ENCODE data around the gene STEAP1B.

Gene STEAP1B

GRCh38 chr7:22430457-22430856 lies 69.5 kb downstream of the STEAP1B start:
- DNase-seq (ENCODE audit: low read depth), result peak; percentile 61

DNA sequence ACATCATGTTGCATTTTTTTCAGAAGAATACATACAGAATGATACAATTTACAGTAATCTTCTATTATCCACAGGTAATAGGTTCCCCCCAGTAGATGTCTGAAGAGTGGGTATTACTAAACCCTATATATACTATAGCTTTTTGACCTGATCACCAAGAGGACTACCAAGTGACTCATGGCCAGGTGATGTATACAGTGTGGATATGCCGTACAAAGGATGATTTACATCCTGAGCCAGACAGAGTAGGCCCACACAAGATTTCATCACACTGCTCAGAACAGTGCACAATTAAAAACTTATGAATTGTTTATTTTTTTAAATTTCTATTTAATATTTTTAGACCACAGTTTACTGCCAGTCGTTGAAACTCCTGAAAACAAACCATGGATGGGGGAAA lies 70.6 kb downstream of the STEAP1B start:
- no peak for DNase-seq (ENCODE audit: low read depth)

DNA sequence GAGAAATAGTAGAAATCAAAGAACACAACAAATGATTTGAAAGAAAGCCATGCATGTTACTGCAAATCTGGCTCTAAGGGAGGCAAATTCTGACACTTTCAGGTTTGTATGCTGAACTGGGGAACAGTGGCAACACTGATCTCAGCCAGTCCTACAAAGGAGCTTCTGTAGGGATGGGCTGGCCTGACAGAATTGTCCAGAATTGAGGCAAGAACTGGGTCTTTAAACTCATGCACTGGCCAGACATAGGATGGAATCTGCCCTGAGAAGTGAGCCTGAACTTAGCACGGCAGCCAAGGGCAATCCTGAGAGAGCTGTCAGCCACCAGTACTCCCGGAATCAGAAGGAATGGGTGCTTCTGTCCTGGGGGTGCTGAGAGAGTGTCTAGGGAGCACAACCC lies 72.1 kb downstream of the STEAP1B start:
- no peak for DNase-seq (ENCODE audit: low read depth)

DNA sequence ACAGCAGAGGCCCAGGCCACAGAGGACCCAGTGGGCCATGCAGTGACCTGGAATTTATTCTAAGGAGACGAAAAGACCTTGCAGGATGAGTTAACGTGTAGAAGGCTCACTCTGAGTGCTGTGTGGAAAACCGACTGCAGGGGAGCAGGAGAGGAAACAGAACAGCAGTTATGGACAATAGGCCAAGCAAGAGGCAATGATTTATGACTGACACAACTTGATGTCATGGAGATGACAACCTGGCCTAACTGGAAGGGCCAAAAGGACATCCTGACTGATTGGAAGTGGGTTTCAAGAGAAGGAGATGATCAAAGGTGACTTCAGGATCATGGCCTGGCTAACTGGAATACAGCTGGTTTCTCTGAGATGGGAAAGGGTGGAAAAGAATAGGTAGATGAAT lies 72.9 kb downstream of the STEAP1B start:
- DNase-seq (ENCODE audit: low read depth), result no peak

DNA sequence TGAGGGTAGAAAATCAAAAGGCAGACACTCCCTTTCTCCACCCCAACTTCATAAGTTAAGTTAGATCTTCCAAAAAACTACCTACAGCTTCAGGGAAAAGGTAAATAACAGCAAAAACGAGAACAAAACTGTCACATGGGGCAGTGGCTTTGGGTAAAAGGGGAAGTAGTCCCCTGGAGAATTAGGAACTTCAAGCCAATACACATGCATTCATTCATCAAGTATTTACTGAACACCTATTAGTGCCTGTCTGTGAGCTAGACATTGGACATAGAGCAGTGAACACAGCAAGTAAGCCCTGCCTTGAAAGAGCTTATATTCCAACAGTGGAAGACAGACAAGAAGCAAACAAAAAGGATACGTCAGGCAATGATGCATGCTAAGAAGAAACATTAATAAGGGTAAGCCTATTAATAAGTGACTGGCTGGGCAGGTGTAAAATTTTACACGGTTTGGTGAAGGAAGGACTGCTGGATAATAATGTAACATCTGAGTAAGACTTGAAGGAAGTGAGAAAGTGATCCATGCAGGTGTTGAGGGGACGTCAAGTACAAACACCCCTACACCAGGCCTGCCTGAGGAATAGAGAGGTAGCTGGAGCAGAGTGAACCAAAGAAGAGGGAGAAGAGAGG lies 73.4 kb downstream of the STEAP1B start:
- DNase-seq (ENCODE audit: low read depth), result no peak

DNA sequence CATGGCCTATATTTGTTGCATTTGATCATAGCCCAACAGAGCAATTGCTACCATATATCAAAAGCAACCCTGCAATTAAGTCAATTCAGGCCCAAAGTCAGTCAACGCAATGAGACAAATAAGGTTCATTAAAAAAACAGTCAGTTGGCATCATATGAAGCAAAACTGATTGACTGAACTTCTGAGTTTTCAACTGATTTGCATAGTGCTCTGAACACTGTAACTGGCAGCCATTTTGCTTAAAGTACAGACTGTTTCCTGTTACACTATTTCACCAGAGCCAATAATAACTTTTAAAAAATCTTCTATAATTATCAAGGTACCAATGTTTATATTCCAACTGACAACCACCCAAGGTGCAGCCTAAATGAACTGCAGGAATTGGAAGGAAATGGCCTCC lies 74.6 kb downstream of the STEAP1B start:
- DNase-seq (ENCODE audit: low read depth), result no peak

DNA sequence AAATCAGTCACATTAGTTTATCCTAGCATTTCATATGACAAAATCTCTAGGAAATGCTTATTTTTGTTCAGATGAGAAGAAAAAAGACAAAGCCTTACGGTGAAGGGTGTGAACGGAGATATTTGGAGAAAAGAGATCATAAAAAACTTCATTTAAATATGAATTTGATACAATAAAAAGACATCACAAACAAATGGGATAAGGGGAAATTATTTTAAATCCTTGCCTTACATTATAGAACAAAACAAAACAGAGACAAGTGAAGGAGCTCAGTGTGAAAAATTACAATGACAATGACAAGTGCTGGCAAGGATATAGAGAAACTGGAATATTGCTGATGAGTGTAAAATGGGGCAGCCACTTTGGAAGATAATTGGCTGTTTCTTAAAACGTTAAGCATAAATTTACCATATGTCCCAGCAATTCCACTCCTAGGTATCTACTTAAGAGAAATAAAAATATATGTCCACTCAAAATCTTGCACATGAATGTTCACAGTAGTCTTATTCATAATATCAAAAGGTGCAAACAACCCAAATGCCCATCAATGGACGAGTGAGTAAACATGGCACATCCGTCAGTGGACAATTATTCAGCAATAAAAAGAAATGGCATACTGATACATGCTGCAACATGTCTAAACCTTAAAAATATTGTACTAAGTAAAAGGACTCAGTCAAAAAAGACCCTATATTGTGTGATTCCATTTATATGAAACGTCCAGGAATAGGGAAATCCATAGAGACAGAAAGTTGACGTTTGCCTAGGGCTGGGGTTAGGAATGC lies 77.0 kb downstream of the STEAP1B start:
- DNase-seq (ENCODE audit: low read depth), result no peak

DNA sequence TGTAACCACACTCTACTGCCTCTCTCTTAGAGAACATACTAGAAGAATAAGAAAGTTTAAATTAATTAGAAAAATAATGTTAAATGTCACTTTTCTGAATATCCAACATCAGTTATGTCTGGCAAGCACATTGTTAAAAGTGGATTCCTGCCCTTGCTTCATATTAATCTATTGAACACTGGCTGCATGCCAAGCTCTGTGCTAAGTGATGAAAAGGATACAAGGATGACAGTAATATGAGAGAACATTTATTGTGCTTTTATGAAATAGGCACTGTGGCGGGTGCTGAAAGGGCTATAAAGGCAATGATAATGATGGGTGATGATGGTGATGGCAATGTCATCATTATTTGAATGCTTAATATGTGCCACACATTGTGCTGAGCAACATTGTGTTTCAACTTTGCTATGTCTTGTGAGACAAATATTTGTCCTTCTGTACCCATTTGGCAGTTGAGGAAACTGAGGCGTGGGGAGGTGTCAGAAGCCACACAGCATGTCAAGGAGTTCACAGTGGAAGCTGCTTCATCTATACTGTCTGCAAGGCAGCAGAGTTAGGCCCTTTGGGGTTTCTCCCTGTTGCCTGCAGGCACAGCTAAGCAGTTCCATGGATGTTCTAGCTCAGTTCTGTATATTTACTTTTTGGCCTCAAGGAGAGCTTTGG lies 78.9 kb downstream of the STEAP1B start:
- DNase-seq (ENCODE audit: low read depth), result no peak

- DNase-seq (ENCODE audit: low read depth), result no peak
Measured at GRCh38 chr7:22420008-22420407, 80.0 kb downstream of the STEAP1B start.

DNA sequence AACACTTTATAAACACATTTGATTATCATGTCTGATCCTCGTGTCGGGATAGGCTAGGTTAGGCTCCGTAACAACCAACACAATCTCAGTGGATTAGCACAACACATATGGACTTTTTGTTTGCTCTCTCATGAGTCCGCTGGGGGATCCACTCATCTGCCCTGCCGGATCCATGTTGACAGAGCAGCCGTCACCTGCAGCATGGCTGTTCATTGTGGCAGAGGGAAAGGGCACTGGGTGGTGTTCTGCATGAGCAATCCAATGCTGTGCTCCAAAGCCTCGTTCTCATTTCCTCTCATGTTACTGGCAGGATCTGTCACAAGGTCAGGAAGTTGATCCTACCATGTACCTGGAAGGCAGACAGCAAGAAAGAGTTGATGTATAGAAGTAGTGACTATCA lies 80.5 kb downstream of the STEAP1B start:
- no peak for DNase-seq (ENCODE audit: low read depth)

GRCh38 chr7:22418251-22419046 lies 81.5 kb downstream of the STEAP1B start:
- no peak for DNase-seq (ENCODE audit: low read depth)

GRCh38 chr7:22417841-22418240 lies 82.1 kb downstream of the STEAP1B start:
- DNase-seq (ENCODE audit: low read depth), result no peak

DNA sequence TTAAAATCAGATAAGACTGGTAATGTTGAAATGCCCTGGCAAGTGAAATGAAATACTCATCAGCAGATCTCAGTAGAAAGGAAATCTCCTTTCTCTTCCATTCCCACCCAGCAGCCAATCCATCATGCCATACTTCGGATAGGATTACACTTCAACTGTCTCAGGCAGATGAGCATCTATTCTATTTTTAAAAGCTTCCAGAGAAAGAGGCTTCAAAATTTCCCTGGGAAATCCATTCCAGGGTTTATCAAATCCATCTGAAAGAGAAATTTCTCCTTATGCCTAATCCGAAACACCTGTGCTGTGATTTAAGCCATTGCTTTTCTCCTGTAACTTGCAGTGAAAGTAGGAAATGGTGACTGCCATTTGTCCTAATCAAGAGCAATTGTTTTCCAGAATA lies 82.6 kb downstream of the STEAP1B start:
- no peak for DNase-seq (ENCODE audit: low read depth)

GRCh38 chr7:22414424-22414823 lies 85.6 kb downstream of the STEAP1B start:
- DNase-seq (ENCODE audit: low read depth), result no peak

GRCh38 chr7:22413211-22413610 lies 86.8 kb downstream of the STEAP1B start:
- DNase-seq (ENCODE audit: low read depth), result no peak

DNA sequence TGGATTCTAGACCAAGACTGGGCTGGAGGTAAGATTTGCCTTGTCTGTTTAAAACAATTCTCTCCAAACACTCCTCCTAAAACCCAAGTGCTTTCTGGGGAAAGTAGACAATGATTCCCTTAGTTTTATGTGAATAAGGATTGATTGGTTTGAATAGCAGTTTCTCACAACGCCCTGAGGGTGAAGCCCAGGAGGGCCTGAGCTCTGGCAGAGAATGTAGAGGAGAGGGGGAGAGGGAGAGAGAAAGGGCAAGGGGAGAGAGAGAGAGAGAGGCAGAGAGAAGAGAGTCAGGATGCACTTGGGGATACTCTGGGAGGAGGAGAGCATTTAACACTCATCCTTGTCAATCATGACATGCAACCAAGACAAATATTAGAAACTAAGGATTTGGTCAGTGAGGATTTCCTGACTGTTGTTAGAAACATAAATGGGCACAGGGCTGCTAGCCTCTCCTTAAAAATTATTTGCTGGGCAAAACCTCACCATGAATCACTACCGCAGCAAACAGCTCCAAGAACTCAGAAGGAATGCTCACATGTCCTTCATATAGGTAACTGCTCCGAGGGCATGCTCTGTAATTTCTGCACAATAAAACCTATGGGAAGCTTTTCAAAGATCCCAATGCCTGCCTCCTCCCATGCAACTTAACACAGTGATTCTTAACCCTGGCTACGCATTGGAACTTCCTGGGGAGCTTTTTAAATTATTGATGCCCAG lies 87.9 kb downstream of the STEAP1B start:
- no peak for DNase-seq (ENCODE audit: low read depth)

DNA sequence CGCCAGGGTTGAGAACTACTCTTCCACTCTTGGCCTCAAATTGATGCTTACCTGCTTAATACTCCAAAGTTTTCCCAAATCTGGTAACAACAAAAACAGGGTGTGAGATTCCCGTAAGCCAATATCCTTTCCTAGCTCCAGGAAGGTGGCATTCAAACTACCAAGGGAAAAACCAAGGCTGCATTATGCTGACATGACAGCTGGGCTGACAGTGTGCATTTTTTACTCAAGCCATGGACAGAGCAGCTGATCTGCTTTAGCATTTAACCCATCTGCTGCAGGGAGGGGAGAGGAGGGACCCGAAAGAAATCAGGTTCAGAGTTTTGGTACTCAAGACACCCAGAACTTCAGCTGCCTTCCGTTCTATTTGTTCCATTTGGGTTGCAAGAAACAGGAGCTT lies 93.3 kb downstream of the STEAP1B start:
- DNase-seq (ENCODE audit: low read depth), result no peak

DNA sequence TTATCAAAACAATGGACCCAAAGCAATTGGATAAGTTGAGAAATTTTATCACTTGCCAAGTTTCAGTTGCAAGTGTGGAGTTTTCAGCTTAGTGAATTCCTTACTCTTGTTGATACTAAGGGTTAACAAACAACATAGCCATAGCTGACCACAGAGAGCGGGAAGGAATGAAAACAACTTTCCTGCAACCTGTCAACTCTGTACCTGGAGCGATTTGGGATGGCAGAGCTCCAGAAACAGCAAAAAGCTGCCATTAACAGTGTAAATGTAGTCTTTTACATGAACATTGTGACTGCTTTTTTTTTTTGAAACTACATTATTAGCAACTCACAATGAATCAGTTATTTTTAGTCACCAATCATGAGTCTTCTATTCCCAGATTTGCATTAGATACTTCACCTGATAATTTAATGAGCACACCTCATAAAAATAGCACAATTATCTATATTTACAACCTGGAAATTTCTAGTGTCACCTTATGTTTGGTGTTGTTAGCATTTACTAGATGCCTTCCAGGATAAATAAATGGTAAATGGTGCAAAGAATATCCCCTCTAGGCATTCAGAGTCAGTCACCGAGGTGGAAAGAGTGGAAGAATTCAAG lies 95.5 kb downstream of the STEAP1B start:
- DNase-seq (ENCODE audit: low read depth), result no peak

DNA sequence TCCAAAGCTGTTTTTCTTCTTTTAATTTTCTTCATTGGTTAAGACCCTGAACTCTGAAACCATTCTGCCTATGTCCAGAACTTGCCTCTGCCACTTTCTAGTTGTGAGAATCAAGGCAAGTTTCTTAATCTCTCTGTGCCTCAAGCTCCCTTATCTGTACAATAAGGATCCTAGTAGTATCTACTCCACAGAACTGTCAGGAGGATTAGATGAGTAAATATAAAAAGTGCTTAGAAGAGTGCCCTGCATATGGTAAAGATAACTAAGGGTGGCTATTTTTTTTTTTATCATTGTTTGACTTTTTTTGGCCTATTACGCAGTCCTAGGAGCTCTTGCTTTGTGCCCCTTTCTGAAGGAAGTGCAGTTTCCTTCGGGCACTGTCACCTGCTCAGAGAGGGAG lies 96.6 kb downstream of the STEAP1B start:
- DNase-seq (ENCODE audit: low read depth), result no peak

DNA sequence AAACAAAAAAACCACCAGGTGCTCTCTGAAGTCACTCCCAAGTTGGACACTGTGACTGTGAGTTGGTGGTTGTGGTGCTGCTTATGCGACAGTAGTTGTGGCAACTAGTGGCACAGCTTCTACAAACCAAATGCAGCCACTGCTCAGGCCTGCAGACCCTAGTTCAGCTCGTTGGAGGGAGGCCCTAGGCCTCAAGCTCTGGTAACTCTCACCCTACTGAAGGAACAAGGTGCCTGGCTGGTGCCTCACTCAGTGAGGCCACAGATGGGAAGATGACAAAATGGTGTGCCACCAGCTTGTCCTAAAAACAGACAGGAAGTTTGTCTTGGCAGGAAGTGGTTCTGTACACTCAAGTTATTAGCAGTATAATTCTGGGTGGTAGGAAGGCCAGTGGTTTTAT lies 97.7 kb downstream of the STEAP1B start:
- DNase-seq (ENCODE audit: low read depth), result no peak

DNA sequence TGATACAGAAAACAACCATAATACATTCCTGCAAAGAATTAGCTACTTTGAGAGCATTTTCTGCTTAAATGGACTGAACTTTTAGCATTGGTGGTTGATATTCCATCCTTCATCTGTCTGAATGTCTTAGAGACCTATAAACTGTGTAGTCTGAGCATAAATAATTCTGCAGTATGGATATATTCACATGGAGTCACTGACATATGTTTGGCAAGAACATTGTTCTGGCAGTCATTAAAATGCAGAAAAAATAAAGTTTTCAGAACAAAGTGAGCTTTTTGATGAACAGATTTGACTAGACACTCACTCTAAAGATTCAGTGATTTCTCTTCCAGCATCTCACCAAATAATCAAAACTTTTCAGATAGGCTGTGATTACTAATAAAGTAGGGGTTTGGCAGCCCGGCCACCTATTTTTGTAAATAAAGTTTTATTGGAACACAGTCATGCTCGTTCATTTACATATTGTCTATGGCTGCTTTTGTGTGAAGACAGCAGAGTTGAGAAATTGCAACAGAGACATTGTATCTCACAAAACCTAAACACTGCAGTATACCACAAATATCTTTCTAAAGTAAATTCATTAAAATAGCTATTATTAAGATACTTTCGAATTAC lies 98.9 kb downstream of the STEAP1B start:
- no peak for DNase-seq (ENCODE audit: low read depth)
